HG02870 (cell line): ENCODE data around the gene MGA.
A peak's percentile ranks its signal among the peaks of the same experiment; 100 is the strongest.

Experiments used
- ATAC-seq: cut with Tn5 transposase; IDR thresholded peaks from one replicate; pipeline ENCODE4 v1.9.1; 2021; ENCODE audit warnings: mild to moderate bottlenecking, moderate library complexity; ENCODE audit not compliant: unreplicated experiment

The MGA gene

GRCh38 chr15:41656188-41656587 lies 4.0 kb upstream of the MGA start:
- ATAC-seq = no peak

- no peak for ATAC-seq
Measured at GRCh38 chr15:41658689-41659088, 1.5 kb upstream of the MGA start.

- ATAC-seq = no peak
Measured at GRCh38 chr15:41659190-41659589, 1.0 kb upstream of the MGA start.

GRCh38 chr15:41659855-41660234 lies 360 bp upstream of the MGA start:
- no peak for ATAC-seq

GRCh38 chr15:41661078-41661517 lies 893 bp downstream of the MGA start:
- ATAC-seq = no peak

- ATAC-seq = peak; percentile 39
Measured at GRCh38 chr15:41661518-41662225, 1.5 kb downstream of the MGA start.

GRCh38 chr15:41666353-41666920 lies 6.2 kb downstream of the MGA start:
- ATAC-seq = no peak

GRCh38 chr15:41669701-41670100 lies 9.5 kb downstream of the MGA start:
- ATAC-seq = no peak

GRCh38 chr15:41671656-41672648 lies 11.7 kb downstream of the MGA start:
- no peak for ATAC-seq

GRCh38 chr15:41675337-41675736 lies 15.1 kb downstream of the MGA start:
- no peak for ATAC-seq

GRCh38 chr15:41678742-41679141 lies 18.5 kb downstream of the MGA start:
- no peak for ATAC-seq

GRCh38 chr15:41683955-41684354 lies 23.8 kb downstream of the MGA start:
- ATAC-seq = no peak

- no peak for ATAC-seq
Measured at GRCh38 chr15:41688671-41689070, 28.5 kb downstream of the MGA start.

GRCh38 chr15:41689083-41689482 lies 28.9 kb downstream of the MGA start:
- ATAC-seq = no peak

- ATAC-seq = no peak
Measured at GRCh38 chr15:41689834-41690233, 29.6 kb downstream of the MGA start.

GRCh38 chr15:41690636-41691035 lies 30.4 kb downstream of the MGA start:
- no peak for ATAC-seq

GRCh38 chr15:41691471-41691870 lies 31.3 kb downstream of the MGA start:
- ATAC-seq = no peak

- ATAC-seq = no peak
Measured at GRCh38 chr15:41692049-41692448, 31.8 kb downstream of the MGA start.

GRCh38 chr15:41693757-41694156 lies 33.6 kb downstream of the MGA start:
- ATAC-seq = no peak

GRCh38 chr15:41695750-41696436 lies 35.7 kb downstream of the MGA start:
- ATAC-seq = peak; percentile 87

- no peak for ATAC-seq
Measured at GRCh38 chr15:41698779-41699178, 38.6 kb downstream of the MGA start.
